Hepatocyte (in vitro differentiated cells): ENCODE data around the gene CLP1. TPM values are rescaled to one million over a fixed set of nuclear protein-coding genes. Genes with fewer than 3 reads are reported as not detected.

Experiments
- DNase-seq: peaks from one replicate; pipeline ENCODE4 v3.0.0-alpha.2; 2016; ENCODE audit warnings: low spot score
- H2AFZ ChIP-seq: fragments of 200-600 bp; sonication (generic); 2 replicates; pipeline ENCODE4 v1.6.0; 2016; ENCODE audit warnings: antibody characterized with exemption, mild to moderate bottlenecking
- H3K27ac ChIP-seq: fragments of 200-600 bp; sonication (generic); 2 replicates; pipeline ENCODE4 v1.5.1; 2016; ENCODE audit warnings: mild to moderate bottlenecking
- H3K27me3 ChIP-seq: fragments of 200-600 bp; sonication (generic); 2 replicates; pipeline ENCODE4 v1.6.1; 2016
- H3K36me3 ChIP-seq: fragments of 200-600 bp; sonication (generic); replicated peaks from 2 replicates; pipeline ENCODE4 v1.5.1; 2016; ENCODE audit warnings: low read depth; ENCODE audit not compliant: insufficient read depth
- H3K4me1 ChIP-seq: fragments of 200-600 bp; sonication (generic); 2 replicates; pipeline ENCODE4 v1.5.1; 2016; ENCODE audit warnings: mild to moderate bottlenecking, moderate library complexity; ENCODE audit not compliant: insufficient read depth
- H3K4me2 ChIP-seq: fragments of 200-600 bp; sonication (generic); 2 replicates; pipeline ENCODE4 v1.6.0; 2016
- H3K4me3 ChIP-seq: fragments of 200-600 bp; sonication (generic); 2 replicates; pipeline ENCODE4 v1.5.1; 2016; ENCODE audit warnings: mild to moderate bottlenecking
- H3K79me2 ChIP-seq: fragments of 200-600 bp; sonication (generic); 2 replicates; pipeline ENCODE4 v1.6.0; 2017; ENCODE audit warnings: mild to moderate bottlenecking
- H3K9me2 ChIP-seq: fragments of 200-600 bp; sonication (generic); replicated peaks from 2 replicates; pipeline ENCODE4 v1.6.0; 2017; ENCODE audit warnings: mild to moderate bottlenecking; ENCODE audit not compliant: insufficient read depth
- H3K9me3 ChIP-seq: fragments of 200-600 bp; sonication (generic); 2 replicates; pipeline ENCODE4 v1.5.1; 2016; ENCODE audit warnings: low read depth, mild to moderate bottlenecking
- H4K20me1 ChIP-seq: fragments of 200-600 bp; sonication (generic); 2 replicates; pipeline ENCODE4 v1.6.0; 2016; ENCODE audit warnings: mild to moderate bottlenecking; ENCODE audit not compliant: insufficient read depth, poor library complexity, severe bottlenecking
- CTCF ChIP-seq: fragments of 200-600 bp; sonication (generic); IDR thresholded peaks from 2 replicates; pipeline ENCODE4 v1.5.1; 2016; ENCODE audit warnings: antibody characterized with exemption, mild to moderate bottlenecking; ENCODE audit not compliant: poor library complexity
- EZH2 ChIP-seq: fragments of 200-600 bp; sonication (generic); IDR thresholded peaks from 2 replicates; pipeline ENCODE4 v1.6.1; 2016; ENCODE audit warnings: antibody characterized with exemption, mild to moderate bottlenecking, borderline replicate concordance
- EZH2phosphoT487 ChIP-seq: fragments of 200-600 bp; sonication (generic); IDR thresholded peaks from one replicate; pipeline ENCODE4 v1.6.1; 2018; ENCODE audit warnings: antibody characterized with exemption, mild to moderate bottlenecking, low read depth, moderate library complexity; ENCODE audit not compliant: unreplicated experiment, severe bottlenecking
- WGBS: methylation state at CpG from one replicate; pipeline ENCODE4 v1.1.6; 2016; ENCODE audit warnings: low lambda C conversion rate; ENCODE audit errors: missing lambda C conversion rate; 5-methylcytosine and 5-hydroxymethylcytosine counted together
- polyA plus RNA-seq: library from polyadenylated mRNA; unstranded; fragments of >200 nt; fragmentation: Nextera tagmentation; extraction: Ambion mirVana; gene quantifications from 2 replicates; pipeline ENCODE4 v1.2.1, GENCODE V29; 2016
- total RNA-seq: library from RNA; depleted of rRNA; stranded (reverse); fragments of >200 nt; gene quantifications from 2 replicates; pipeline ENCODE4 v1.2.3, GENCODE V29; 2014

CLP1 gene
- total and polyA plus RNA-seq, 2 experiments from 2014 or later = 15.4 to 18.5 TPM

DNA sequence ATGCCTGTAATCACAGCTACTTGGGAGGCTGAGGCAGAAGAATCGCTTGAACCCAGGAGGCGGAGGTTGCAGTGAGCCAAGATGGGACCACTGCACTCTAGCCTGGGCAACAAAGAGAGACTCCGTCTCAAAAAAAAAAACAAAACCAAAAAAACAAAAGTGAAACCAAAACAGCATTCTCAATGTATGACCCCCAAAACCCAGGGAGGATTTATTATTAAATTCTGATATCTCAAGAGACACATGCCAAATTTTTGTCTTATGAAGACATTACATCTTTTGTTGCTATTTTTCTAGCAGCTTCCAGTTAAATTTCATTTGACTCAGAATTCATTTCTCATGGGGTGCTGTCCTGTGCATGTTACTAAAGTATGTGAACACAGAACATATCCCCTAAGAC is 4.9 kb upstream of the CLP1 start:
- H2AFZ ChIP-seq = no peak overlapping the region
- H3K4me1 ChIP-seq = peaks cover 32% of the 10 kb centered on the region
- TF ChIP-seq EZH2phosphoT487 = no peak
- no peak for TF ChIP-seq CTCF
- no peak for TF ChIP-seq EZH2
- DNase-seq = no peak
- peak overlapping the region; percentile 14 for H3K4me2 ChIP-seq
- H3K27me3 ChIP-seq = peaks cover 7% of the 10 kb centered on the region
- H3K27ac ChIP-seq = no peak overlapping the region
- no peaks in the 10 kb centered on the region for H3K79me2 ChIP-seq
- 100% methylated on average over 1 of the region's 3 CpGs for WGBS
- H3K9me2 ChIP-seq = no peaks in the 10 kb centered on the region
- no peaks in the 10 kb centered on the region for H3K9me3 ChIP-seq
- H3K36me3 ChIP-seq = no peaks in the 10 kb centered on the region
- no peak overlapping the region for H3K4me3 ChIP-seq
- no peaks in the 10 kb centered on the region for H4K20me1 ChIP-seq

DNA sequence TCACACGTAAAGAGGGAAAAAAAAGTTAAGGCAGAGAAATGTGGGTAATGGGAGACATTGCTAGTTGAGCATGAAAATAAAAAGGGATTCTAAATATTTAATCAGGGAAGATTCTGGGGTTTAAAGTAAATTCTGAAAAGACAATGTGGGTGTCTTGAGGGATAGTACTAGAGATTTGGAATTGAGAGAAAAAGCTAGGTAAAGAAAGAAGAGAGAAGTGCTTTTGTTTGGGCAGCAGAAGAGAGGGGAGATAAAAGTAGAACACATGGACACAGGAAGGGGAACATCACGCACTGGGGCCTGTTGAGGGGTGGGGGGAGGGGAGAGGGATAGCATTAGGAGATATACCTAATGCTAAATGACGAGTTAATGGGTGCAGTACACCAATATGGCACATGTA is 4.4 kb upstream of the CLP1 start:
- H3K27me3 ChIP-seq = peaks cover 4% of the 10 kb centered on the region
- no peaks in the 10 kb centered on the region for H3K36me3 ChIP-seq
- H3K9me3 ChIP-seq = no peaks in the 10 kb centered on the region
- peaks cover 27% of the 10 kb centered on the region for H3K4me1 ChIP-seq
- no peak for DNase-seq
- WGBS = 17% methylated on average over 3 of the region's 3 CpGs
- no peak overlapping the region for H3K4me3 ChIP-seq
- H3K79me2 ChIP-seq = peaks cover 3% of the 10 kb centered on the region
- H4K20me1 ChIP-seq = no peaks in the 10 kb centered on the region
- TF ChIP-seq EZH2 = no peak
- no peak for TF ChIP-seq EZH2phosphoT487
- TF ChIP-seq CTCF = no peak
- H3K4me2 ChIP-seq = peak overlapping the region; percentile 14
- no peaks in the 10 kb centered on the region for H3K9me2 ChIP-seq
- no peak overlapping the region for H3K27ac ChIP-seq
- no peak overlapping the region for H2AFZ ChIP-seq

DNA sequence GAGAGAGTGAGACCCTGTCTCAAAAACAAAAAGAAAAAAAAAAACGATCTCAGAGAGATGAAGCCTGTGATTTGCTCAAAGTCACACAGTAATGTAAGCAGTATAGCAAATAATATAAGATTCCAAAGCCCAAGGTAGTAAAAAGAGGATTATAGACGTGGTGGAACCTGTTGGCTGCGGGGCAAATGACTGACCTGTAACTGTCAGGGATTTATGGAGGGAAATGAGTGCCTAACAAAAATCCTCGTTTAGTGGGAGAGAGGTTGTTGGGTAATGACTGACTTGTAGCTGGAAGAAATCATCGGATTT is 723 bp upstream of the CLP1 start:
- DNase-seq = no peak
- H3K27me3 ChIP-seq = no peaks in the 10 kb centered on the region
- H4K20me1 ChIP-seq = no peaks in the 10 kb centered on the region
- H3K36me3 ChIP-seq = no peaks in the 10 kb centered on the region
- no peak for TF ChIP-seq CTCF
- no peak for TF ChIP-seq EZH2
- TF ChIP-seq EZH2phosphoT487 = no peak
- peaks cover 6% of the 10 kb centered on the region for H3K4me1 ChIP-seq
- no peaks in the 10 kb centered on the region for H3K9me3 ChIP-seq
- H3K9me2 ChIP-seq = no peaks in the 10 kb centered on the region
- H3K4me2 ChIP-seq = peak overlapping the region; percentile 74
- H2AFZ ChIP-seq = peak overlapping the region; percentile 70
- H3K79me2 ChIP-seq = peaks cover 26% of the 10 kb centered on the region
- H3K27ac ChIP-seq = peak overlapping the region; percentile 86
- WGBS = 35% methylated on average over 5 of the region's 5 CpGs
- peak overlapping the region; percentile 9 for H3K4me3 ChIP-seq

DNA sequence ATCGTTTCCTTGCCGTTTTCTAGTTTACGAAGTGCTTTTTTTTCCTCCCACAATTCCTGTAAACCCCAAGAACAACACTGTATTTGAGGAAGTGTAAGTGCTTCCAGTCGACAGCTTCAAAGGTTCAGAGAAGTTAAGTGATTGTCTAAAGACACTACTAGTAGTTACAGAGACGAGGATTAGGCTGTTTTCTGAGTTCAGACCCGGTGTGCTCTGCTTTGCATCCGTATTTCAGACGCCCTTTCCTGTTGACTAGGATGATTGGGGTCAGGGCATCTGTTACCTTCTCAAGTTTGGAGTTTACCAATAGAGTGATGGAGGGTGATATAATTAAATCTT is 430 bp downstream of the CLP1 start:
- peaks cover 26% of the 10 kb centered on the region for H3K79me2 ChIP-seq
- WGBS = under 1% methylated on average over 8 of the region's 8 CpGs
- H3K27ac ChIP-seq = peak overlapping the region; percentile 17
- H3K4me3 ChIP-seq = peak overlapping the region; percentile 41
- H2AFZ ChIP-seq = peak overlapping the region; percentile 42
- peaks cover 6% of the 10 kb centered on the region for H3K4me1 ChIP-seq
- no peak for DNase-seq
- TF ChIP-seq EZH2 (no peak), CTCF (no peak), EZH2phosphoT487 (no peak)
- H3K36me3 ChIP-seq = no peaks in the 10 kb centered on the region
- H3K9me3 ChIP-seq = no peaks in the 10 kb centered on the region
- H3K4me2 ChIP-seq = peak overlapping the region; percentile 82
- no peaks in the 10 kb centered on the region for H3K27me3 ChIP-seq
- no peaks in the 10 kb centered on the region for H4K20me1 ChIP-seq
- H3K9me2 ChIP-seq = no peaks in the 10 kb centered on the region
